IPS DF 4.7 (cell line): Measurements from ENCODE around the gene USP6.
"Not testable (repeated sequence)": the region's sequence is repeated elsewhere in the genome, so short reads cannot be mapped to it uniquely, and the experiment has no call there.

Source experiments
- DNase-seq: peaks from one replicate; pipeline ENCODE4 v3.0.0-alpha.2; 2013; ENCODE audit warnings: low spot score; ENCODE audit errors: extremely low read depth

USP6 gene

DNA sequence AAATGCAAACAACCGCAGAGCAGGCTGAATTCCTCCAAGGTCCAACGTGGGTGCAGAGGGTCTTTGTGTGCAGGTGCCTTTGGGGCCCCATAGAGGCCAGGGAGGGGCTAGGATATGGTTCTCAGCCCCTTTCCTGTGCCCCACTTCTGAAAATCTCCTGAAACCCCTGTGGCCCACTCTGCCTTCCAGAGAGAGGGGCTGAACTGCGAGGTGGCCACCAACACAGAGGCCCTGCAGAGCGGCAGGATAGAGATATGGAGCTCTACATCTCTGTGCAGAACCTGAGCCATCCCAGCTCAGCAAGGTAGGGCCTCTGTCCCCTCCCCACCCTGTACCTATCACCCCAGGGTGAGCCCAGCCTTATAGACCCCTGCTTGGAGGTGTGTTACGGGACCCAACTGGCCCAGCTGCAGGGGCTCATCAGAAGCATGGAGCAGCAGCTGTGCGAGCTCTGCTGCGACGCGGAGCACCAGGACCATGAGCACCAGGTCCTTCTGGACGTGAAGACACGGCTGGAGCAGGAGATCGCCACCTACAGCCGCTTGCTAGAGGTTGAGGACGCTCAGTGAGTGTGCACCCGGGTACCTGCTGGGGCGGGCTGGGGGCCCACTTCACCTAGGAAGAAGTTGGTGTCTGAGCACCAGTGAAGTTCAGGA is 5.5 kb downstream of the USP6 start:
- DNase-seq: no peak

DNA sequence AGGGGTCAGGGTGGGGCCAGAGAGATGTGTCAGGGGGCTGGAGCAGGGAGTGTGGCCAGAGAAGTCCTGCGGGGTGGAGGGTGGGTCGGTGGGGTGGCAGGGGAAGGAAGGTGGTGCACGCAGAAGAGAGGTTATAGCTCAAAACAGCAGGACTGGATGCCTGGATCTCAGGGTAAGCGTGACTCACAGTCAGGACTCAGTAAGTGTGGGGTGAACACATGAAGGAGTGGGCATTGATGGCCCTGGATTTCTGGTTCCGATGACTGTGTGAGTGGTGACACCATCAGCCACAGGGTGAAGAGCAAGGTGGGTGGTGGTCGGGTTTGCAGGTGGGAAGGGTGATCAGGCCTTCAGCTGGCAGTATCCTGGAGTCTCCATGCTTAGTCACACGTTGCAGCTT is 6.2 kb downstream of the USP6 start:
- DNase-seq: not testable (repeated sequence)

DNA sequence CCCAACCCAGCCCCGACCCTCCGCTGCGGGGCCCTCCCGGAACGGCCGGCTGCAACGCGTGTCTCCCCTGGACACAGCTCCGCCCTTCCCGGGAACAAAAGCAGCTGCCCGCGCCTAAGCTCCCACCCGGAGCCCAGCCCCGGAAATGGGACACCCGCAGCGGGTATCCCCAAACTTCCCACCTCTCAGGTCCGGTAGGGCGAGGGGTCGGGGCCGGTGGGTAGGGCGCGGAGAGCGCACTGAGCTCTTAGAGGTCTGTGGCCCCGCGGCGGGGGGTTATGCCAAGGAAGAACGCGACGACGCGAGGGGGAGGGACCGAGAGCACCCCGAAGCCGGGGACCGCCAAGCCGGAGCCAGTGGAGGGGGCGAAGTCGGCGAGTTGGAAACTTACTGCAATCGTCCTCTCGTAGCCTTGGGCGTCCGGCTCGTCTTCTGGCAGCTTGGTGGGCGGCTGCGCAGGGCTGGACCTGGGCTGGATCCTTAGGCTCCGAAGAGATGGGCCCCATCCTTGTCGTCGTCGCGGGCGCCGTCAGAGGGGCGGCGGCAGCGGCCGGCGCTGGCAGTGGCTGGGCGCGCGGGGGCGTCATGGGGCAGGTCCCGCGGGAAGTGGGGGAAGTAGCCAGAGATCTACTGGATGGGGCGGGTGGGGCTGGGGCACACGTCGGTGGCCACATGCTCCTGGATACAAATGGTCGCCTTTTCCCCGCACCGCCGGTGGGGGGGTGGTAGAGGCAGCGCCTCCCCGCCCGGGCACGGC is 6.9 kb downstream of the USP6 start:
- DNase-seq: no peak

DNA sequence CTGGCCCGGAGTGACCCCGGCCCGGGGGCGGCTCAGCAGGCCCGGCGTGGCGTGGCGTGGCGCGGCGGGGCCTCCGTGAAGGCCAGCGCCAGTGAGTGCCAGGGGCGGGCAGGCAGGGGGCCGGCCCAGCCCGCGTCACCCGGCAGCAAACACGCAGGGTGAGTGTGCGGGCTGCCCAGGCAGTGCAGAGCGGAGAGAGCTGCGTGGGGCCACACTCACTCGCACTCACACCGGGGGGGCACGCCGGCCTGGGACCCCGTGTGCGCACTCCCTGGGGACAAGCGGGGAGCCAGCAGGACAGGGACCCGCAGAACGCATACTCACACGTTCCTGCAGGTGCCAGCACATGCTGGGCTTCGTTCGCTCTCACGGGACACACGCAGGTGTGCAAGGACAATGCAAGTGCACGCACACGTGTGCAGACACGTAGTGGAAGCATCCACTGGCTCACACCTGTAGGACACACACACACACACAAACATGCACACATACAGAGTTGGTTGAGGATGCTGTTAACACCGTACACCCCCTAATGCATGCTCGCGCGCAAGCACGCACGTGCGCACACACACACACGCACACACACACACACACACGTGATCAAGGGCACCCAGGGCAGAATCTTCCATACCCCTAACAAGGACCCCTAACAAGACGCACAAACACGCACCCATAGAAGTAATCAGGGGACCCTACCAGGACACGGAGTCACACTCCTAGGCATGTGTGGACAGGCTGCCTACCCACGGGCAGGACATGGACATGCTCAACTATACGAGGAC is 7.7 kb downstream of the USP6 start:
- DNase-seq: no peak

DNA sequence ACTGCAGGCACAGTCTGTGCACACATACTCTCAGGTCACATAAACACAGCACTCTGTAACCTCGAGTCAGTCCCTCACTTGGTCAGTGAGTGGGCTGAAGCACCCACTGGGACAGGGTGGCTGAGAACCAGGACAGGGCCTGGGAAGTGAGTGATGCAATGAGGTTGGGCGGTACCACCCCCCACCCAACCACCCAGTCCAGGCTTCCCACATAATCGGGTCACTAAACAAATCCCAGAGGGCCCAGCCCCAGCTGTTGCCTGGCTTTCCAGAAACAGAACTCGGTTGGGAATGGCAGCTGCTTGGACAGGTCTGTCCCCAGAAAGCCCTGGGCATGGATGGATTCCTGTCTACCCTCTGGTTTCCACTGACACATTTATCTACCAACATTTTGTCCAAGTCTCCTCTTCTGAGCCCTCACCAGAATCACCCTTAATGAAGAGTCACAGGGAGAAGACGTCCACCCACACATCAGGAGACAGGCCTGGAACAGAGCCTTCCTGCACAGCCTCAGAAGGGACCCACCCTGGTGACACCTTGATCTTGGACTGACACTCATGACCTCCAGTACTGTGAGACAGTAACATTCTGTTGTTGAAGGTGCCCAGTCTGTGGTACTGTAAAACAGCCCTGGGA is 8.4 kb downstream of the USP6 start:
- DNase-seq: not testable (repeated sequence)

DNA sequence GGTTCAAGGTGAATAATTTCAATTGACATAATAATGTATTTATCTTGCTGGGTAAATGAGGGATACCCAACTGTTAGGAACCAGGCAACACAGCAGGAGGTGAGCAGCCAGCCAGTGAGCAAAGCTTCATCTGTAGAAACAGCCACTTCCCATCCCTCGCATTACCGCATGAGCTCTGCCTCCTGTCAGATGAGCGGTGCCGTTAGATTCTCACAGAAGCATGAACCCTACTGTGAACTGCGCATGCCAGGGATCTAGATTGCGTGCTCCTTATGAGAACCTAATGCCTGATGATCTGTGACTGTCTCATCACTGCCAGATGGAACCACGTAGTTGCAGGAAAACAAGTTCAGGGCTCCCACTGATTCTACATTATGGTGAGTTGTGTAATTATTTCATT is 9.1 kb downstream of the USP6 start:
- not testable (repeated sequence) for DNase-seq

DNA sequence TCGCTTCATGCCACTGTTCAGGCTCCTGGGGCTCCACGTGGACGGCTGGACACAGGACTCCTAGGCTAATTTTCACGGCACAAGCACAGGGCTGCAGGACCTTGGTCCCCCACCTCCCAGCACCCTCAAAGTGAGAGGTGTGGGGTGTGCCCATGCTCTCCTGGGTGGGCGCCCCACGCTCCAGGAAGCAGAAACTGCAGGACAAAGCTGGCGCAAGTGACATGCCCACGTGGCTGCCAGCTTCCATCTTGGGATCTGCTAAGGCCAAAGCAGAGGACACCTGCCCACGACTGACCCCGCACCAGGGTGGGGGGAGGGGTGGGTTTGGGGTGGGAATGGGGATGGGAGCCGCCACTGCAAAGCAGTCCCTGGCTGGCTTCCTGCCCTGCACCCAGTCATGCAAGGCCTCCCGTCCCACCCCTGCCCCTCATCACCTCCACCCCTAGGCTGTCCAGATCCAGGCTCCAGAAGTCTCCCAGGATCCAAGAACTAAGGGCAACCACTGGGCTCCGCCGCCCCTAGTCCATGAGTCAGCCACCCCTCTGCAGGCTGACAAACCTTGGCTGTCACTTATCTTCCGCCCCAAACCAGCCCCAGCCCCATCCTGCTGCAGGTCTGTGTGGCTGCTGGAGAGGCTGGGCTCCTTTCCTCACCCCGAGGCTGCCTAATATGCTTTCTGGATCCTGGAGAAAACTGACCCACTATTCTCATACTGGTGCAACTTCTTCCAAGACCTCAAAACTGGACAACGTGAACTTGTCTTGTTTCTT is 11.1 kb downstream of the USP6 start:
- DNase-seq: no peak

DNA sequence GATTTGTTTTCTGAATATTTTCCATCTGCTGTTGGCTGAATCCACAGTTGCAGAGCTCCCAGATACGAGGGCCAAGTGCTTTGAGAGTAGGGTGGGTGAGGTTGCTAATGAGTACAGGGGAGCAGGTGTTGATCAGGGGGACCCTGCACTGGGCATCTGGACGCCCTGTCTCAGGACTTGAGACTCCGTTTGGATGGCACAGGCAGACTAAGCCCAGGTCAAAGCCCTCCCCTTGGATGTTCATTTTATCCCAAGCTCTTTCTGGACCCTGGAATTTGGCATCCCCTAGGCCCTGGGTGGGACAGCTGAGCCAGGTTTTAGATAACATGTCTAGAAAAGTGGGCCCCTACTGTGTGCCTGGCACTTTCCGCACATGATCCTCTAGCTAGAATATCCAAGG is 12.1 kb downstream of the USP6 start:
- DNase-seq: no peak

DNA sequence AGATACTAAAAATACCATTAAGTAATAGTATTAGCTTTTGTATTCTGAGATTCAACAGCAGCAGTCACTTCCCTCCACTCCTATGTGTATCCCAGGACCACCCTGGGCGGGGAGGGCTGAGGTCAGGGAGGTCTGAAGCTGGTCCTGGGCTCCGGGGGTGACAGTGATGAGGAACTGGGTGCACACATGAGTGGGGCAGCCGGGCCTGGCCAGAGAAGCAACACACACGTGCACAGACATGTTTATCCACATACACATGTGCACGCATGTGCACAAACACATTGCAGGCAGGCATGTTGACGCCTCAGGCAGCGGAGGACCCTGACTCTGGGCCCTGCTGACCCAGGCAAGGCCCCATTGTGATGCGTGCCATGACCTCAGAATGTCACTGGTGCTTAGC is 12.6 kb downstream of the USP6 start:
- DNase-seq: not testable (repeated sequence)

DNA sequence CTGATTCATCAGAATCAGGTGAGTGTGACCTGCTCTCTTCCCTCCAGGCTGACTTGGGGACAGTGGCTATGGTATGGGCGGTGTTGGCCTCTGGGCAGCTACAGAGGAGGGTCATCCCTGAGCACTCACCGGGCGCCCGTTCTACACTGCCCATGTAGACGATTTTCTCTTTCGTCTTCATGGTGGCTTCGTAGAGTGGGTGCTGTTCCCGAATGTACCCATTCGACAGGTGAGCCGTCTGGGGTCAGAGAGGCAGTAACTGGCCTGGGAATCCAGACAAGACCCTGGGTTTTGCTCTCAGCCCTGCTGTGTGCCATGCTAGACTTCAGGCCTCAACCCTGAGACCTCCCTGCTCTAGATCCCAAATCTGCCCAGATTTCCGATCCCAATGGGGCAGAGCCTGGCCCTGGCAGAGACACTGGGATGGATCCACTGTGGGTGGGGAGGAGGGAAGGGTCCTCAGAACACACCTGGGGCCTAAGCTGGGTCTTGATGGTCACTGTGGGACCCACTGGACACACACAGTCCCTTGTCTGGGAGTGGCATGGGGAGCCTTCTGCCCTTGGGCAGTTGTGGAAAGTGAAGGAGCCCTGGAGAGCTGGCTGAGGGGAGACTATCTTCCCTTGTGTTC is 13.2 kb downstream of the USP6 start:
- DNase-seq: no peak

DNA sequence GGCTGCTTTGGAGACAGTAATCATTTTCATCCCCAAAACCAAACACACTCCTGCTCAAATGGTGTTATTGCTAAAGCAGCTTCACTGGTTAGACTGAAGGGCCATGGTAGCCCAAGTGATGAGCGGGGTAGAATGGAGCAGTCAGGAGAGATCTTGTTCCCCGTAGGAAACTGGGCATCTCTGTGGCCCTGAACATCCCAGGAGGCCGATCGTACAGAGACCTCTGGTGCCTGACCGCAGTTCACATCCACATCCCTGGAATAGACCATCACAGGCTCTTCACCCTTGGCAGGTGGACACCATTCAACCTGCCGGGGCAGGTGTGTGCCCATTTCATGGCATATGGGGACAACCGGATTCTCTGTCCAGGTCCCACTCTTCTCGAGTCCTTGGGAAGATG is 13.9 kb downstream of the USP6 start:
- DNase-seq: not testable (repeated sequence)

DNA sequence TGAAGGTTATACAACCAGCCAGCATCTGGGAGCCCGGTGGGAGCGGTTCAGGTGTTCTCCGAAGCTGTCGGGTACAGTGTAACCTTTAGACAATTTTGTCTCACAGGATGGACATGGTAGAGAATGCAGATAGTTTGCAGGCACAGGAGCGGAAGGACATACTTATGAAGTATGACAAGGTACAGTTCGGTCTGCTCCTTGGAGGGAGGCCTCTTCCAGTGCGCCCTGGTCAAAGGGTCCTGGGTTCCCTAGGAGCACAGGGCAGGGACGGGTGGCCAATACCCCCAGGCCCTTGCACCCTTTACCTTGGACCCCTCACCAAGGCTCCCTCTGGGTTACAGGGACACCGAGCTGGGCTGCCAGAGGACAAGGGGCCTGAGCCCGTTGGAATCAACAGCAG is 14.4 kb downstream of the USP6 start:
- not testable (repeated sequence) for DNase-seq

DNA sequence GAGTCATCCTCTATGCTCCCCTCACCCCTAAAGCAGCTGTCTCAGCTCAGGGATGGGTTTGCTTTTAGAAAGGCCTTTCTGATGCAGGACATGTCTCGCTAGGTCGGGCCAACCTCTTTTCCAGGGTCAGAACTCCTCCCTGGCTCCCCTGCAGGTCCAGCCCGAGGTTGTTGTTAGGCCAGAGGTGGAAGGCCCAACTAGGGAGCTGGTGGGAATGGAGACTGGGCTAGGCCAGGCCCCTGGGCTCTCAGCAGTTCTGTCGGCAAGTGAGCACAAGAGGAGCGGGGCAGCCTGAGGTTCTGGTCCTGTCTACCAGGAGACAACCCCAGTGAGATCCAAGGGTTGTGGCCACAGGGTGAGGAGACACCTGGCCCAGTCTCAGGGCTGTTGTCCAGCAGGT is 14.9 kb downstream of the USP6 start:
- not testable (repeated sequence) for DNase-seq

DNA sequence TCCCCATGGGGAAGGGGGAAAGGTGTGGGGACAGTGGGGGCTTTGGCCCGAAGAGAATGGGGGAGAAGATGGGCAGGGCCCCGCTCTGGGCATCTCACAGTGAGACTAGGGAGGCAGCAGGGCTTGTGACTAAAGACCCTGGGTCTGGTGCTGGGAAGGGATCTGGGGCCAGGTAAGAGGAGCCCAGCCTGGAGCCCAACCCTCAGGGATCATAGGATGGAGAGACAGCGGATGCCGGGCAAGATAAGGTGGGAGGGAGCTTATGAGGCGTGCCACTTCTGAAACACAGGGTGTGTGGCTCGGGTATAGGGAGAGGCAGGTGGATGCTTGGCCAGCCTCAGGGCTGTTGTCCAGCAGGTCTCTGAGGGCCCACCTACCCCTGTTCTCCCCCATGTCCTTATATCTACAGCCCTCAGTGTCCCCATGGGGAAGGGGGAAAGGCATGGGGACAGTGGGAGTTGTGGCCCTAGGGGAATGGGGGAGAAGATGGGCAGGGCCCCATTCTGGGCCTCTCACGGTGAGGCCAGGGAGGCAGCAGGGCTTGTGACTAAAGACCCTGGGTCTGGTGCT is 15.4 kb downstream of the USP6 start:
- no peak for DNase-seq

DNA sequence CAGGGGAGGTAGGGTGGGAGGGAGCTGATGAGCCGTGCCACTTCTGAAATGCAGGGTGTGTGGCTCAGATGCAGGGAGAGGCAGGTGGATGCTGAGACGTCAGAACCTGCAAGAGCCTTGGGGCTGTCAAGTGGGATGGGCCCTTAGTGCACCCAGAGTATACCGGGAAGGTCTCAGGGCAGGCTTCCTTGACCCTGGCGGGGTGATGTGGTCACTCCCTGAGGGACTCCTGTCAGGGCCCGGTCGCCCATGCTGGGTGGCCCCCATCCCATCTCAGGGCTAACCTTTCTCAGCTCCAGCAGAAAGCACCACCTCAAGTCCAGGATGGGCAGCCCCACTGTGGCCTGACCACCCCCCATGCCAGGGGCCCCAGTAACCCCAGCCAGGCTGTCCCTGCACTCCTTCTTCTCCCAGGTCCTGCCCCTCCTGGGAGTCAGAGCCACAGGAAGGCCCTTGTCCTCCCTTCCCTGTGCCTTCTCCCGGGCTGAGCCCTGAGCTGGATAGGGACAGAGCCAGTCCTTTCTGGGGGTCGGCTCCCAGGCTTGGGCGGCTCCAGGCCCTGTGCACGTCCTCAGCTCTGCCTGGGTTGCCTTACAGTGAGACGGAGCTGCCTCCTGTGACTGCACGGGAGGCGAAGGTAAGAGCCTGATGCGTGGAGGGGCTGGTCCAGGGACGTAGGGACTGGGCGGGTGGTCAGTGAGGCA is 16.1 kb downstream of the USP6 start:
- DNase-seq: not testable (repeated sequence)

DNA sequence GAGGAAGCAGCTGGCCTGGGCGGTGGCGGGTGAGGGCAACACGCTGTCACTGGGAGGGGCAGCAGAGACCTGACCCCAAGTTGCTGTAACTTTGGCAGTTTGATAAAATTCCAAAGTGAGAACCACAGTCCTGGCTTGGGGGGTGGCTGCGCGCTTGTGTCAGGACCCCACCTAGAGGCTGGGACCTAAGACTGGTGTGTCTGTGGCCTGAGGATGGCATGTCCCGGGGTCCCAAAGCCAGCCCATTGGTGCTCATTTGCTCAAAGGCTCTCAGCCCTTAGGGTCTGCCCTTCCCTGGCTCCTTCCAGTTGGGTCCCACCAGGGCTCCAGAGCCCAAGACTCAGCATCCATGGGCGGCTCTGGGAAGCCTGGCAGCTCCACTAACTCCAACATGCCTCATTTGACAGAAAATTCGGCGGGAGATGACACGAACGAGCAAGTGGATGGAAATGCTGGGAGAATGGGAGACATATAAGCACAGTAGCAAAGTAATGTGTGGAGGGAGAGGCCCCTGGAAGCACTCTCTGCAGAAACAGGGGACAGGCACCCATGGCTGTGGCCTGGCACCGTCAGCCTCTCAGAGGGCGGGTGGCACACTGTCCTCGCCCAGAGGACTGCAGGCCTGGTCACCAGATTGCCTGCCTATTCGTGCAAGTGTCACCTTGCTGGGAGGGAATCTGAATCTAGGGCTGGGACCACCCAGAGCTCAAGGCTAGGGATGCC is 16.8 kb downstream of the USP6 start:
- DNase-seq: not testable (repeated sequence)

DNA sequence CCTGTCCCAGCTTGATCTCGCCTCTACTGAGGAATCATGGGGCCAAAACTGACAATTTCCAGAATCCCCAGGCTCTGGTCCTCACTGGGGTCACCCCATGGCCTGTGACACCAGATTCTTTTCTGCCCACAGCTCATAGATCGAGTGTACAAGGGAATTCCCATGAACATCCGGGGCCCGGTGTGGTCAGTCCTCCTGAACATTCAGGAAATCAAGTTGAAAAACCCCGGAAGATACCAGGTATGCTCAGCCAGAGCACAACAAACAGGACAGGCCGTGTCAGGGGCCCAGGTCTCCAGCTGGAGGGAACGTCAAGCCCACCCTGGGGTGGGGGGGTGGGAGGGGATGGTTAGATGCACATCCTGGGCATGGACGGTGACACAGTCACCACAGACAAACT is 17.5 kb downstream of the USP6 start:
- no peak for DNase-seq

DNA sequence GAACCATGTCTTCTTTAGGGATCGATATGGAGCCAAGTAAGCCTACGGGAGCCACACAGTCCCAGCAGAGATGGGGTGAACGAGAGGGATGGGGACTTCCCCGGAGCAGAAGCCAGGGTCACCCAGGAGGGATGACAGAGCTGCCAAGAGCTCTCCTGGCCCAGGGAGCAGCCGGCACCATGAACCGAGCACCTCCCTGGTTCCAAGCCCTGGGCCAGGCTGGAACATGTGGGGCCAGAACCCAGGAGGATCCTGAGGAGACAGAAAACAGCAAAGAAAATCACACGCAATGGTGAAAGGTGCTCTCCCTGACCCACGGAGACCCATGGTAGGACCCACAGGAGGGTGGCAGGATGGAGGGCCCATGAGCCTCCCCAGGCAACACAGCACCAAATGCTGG is 18.1 kb downstream of the USP6 start:
- not testable (repeated sequence) for DNase-seq

DNA sequence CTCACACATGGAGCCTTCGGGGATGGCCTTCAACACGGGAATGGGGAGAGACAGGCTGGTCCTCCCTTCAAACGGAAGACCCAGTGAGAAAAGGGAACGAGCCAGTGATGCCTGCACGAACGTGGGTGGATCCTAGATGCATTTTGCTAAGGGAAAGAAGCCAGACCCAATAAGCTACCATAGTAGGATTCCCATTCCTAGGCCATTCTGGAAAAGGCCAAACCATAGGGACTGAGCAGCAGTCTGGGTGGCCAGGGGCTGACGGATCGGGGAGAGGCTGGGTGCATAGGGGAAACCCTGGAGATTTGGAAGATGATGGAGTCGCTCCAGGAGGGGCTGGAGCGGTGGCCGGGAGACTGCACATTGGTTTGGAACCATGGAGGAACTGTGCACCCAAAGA is 18.7 kb downstream of the USP6 start:
- not testable (repeated sequence) for DNase-seq
